GM10847 (cell line): ENCODE measurements around the gene RFLNA.

Source experiments
- POLR2A ChIP-seq: IDR thresholded peaks from 2 replicates; pipeline ENCODE4 v1.6.1; 2011; ENCODE audit not compliant: insufficient read length; ENCODE audit errors: extremely low read depth

RFLNA gene

GRCh38 chr12:124296916-124297351, 2.0 kb downstream of the RFLNA start:
- TF ChIP-seq POLR2A, result no peak

- TF ChIP-seq POLR2A, result no peak
These were observed 2.5 kb downstream of the RFLNA start for GRCh38 chr12:124297389-124297788.

GRCh38 chr12:124297856-124298255, 3.0 kb downstream of the RFLNA start:
- no peak for TF ChIP-seq POLR2A

- TF ChIP-seq POLR2A, result no peak
These were observed 4.0 kb downstream of the RFLNA start for GRCh38 chr12:124298685-124299410.

GRCh38 chr12:124299628-124300388, 4.9 kb downstream of the RFLNA start:
- TF ChIP-seq POLR2A, result no peak

GRCh38 chr12:124301084-124301654, 6.3 kb downstream of the RFLNA start:
- TF ChIP-seq POLR2A, result no peak

GRCh38 chr12:124302241-124302806, 7.4 kb downstream of the RFLNA start:
- no peak for TF ChIP-seq POLR2A

- no peak for TF ChIP-seq POLR2A
These were observed 8.1 kb downstream of the RFLNA start for GRCh38 chr12:124302807-124303578.

GRCh38 chr12:124303579-124304313, 8.9 kb downstream of the RFLNA start:
- no peak for TF ChIP-seq POLR2A

GRCh38 chr12:124304314-124304790, 9.5 kb downstream of the RFLNA start:
- TF ChIP-seq POLR2A, result no peak

GRCh38 chr12:124305136-124305535, 10.2 kb downstream of the RFLNA start:
- TF ChIP-seq POLR2A, result no peak

GRCh38 chr12:124305776-124306685, 11.1 kb downstream of the RFLNA start:
- no peak for TF ChIP-seq POLR2A
